GM18858 (cell line): ENCODE data around the gene TFE3.
"Not testable (repeated sequence)": the region's sequence is repeated elsewhere in the genome, so short reads cannot be mapped to it uniquely, and the experiment has no call there.

Experiments used
- ATAC-seq: cut with Tn5 transposase; IDR thresholded peaks from one replicate; pipeline ENCODE4 v1.9.1; 2021; ENCODE audit not compliant: unreplicated experiment

Gene TFE3

DNA sequence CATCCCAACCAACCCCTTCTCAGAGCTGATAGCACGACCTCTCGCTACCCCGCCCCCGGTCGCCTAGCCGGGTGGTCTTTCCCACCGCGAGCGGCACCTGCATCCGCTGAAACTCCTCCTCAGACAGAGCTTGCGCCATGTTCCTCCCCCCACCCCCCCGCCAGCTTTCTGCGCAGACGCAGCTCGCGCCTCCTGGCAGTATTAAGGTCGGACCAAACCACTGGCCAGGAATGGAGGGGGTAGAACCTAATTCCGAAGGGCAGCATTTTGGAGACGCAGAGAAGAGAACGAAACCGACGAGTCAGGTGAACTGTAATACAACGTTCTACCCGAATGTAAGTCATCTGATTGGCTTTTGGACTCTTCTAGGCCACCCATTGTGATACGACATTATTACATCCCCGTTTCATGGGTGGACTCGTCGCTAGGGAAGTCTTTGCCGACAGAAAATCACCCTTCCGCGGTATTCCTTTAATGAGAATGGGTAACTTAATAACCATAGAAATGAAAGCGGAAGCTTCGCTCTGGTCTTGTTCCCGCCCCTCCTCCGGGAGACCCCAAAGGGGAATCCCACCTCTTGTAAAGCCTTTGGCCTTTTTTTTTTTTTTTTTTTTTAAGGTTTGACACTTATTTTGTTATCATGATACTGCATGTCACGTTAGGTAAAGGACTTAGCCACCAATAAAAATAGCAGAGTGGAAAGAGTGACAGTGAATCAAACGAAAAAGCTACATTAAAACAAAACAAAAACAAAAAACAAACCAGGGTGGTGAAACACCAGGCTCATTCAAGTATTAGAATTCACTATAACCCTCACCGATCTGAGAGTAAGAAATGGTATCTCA lies 40.8 kb downstream of the TFE3 start, which contains the start of gene GRIPAP1:
Gene GRIPAP1 (minus strand): TSS at position 174 of the 845 bp plus-strand sequence. CDS start 35 bp downstream, at position 139.
- ATAC-seq: peak; percentile 80

DNA sequence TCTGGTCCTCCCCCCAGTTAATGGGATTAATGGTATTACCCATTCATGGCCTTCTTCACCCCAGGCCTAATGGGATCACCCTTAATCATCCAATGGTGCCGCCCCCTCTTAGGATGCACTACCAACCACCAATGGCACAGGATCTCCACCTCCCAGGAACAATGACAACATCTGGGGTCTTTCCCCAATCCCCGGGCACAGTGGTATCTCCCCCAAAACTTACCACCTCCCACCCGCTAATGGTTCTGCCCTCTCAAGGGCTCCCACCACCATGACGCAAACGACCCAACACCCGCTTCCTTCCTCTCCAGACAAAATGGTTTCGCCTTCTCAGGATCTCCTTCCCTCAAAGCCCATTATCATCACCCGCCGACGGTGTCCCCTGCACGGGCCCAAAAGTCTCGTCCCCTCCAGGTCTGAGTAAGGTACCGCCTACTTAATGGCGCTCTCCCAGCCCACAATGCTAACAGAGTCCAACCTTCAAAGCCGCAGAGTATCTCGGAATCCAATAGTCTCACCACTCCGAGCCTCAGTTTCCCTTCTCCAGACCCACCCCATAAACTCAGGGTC lies 41.6 kb downstream of the TFE3 start:
- no peak for ATAC-seq

DNA sequence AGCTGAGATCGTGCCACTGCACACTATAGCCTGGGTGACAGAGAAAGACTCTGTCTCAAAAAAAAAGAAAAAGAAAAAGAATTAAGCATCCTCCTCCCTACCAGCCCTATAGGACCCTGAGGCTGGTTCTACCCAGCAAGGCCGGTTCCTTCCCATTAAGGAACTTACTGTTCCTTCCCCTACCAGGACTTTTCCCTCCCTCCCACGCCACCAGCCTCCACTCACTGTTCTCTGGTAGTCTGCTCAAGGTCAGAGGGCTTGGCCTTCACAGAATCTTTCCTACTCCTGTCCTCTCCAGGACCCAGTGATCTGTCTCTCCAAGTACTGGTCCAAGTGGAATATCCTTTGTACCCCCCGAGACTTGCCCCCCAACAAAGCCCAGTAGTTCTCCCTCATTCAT lies 42.5 kb downstream of the TFE3 start:
- no peak for ATAC-seq

DNA sequence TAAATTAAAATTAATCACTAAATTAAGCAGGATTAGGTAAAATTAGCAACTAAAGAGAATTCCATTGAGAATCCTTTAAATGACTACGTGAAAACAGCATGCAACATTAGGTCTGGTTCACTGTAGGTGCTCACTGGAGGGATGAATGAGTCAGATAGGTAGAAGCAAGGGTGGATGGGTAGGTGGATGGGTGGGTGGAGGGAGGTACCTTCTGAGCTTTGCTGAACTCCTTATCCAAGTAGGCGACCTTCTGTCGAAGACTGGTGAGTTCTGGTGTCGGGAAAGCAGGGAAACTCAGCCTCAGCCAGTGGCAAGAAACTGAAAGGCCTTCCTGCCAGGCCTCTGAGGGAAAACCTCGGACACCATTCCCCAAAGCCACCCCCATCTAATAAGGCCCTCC lies 44.1 kb downstream of the TFE3 start:
- no peak for ATAC-seq

DNA sequence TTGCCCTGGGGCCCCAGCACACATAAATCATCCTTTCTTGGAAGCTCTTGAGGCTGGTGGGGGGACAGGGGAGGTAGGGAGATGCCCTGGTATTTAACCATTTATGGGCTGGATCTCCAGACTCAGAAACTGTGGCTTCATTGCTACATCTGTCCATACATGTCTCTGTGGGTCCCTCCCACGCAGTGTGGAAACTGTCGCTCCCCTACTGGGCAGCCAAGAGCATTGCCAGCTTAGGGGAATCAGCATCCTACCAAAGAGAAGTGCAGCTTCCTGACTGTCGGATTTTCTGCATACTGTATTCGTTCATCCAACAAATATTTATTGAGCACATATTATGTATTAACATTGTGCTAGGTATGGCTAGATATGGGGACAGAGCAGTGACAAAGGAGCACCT lies 44.8 kb downstream of the TFE3 start:
- no peak for ATAC-seq

DNA sequence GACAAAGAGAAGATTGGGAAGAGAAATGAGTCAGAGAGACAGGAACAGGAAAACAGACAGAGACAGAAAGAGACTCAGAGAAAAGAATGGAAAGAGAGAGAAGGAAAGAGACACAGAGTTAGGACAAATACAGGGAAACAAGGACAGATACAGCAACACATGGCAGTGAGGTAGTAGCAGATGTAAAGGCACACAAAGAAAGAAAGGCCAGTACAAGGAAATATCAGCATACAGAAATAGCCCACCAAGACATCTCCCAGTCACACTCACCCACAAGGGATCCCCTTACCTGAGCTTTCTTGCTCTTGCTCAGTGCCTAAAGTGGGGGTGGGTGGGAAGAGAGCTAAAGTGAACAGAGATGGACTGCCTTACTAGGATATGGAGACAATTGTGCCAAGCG lies 45.3 kb downstream of the TFE3 start:
- ATAC-seq: no peak

DNA sequence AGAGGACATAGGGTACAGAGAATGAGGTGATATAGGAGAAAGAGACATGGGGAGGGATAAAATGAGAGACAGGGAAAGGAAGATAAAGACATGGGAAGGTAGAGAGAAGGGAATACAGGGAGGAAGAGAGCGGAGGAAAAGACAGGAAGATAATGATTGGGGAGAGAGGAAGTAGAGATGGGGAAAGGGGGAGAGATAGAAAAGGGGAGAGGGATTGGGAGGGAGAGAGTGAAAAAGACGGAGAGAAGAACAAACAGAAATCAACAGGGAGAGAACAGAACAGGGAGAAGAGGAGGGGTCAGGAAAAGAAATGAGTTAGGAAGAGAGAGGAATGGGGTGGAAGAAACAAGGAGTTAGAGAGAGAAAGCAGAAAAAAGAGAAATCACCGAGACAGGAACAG lies 45.7 kb downstream of the TFE3 start:
- ATAC-seq: no peak

DNA sequence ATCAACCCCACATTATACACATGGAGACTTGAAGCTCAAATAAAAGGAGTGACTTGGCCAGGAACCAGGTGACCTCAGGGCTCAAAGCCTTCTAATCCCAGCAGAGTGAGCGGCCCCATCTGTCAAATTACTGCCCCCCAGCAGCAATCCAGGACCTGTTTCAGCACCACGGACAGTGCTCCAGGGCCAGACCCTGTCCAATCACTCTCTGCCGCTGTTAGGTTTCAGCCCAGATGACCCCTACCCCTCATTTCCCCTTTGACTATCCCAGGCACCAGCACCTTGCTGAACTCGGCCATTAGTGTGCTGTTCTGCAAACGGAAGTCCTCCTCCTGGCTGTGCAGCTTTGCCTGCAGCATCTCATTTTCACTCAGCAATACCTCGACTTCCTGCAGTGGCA lies 46.2 kb downstream of the TFE3 start:
- ATAC-seq: no peak

DNA sequence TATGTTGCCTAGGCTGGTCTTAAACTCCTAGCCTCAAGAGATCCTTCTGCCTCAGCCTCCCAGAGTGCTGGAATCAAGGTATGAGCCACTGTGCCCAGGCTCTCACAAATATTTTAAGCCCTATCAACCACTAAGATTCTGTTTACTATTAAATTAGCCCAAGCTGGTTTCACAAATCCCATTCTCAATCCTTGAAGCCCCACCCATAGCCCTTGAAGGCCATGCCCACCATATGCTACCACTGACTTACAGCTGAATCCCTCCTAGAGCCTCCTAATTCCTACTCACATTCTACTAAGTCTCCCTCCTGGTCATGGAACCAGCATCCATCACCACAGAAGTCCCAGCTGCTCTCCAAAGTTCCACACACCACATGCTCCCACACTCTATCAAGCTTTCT lies 50.8 kb downstream of the TFE3 start:
- ATAC-seq: no peak

DNA sequence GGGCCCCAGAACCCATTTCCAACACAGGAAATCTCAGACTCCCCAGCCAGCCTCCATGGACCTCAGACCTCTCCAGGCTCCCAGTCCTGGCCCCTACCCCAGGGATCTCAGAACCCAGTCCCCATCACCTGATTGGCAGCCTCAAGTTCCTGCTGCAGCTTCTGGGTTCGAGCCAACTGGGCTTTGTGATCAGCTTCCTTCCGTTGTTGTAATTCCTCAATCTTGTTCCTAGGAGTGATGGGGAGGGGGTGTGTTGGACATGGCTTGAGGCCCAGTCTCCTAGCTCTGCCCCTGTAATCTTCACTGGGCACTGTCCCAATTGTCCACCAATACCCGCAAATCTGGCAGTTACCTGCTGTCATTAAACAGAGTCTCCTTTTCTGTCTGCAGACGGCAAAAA lies 53.7 kb downstream of the TFE3 start:
- ATAC-seq: no peak

DNA sequence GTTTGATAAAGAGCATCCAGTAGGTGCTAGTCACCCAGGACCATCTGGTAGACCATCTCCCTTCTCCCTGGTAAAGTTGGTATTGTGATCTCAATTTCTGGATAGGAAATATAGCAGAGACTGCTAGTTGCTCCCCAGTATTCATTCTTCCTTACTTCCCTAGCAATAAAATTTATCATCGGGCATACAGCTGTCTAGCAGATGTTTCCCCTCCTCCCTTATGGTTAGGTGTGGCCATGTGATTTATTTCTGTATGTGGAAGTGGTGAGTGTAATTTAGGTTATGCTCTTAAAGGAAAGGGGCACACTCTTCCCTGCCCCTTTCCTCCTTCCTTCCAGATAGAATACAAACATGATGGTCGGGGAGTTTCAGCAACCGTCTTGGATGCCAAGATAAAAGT lies 59.3 kb downstream of the TFE3 start:
- ATAC-seq: no peak

DNA sequence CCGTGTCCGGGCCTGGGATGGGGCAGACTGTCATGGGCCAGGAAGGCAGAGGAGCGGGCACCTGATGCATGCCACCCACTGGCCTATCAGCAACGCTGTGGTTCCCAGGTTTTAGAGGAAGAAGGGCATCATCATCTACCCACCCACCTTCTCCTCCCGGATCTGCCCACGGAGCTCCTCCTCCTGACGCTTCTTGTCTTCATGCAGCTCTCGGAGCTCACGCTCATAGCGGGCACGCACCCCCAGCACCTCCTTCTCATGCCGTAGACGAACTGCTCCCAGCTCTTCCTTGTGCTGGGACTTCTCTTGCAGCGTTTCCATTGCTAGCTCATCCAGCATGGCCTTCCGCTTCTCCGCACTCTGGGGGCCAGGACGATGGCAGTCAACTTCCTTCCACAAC lies 60.1 kb downstream of the TFE3 start:
- ATAC-seq: no peak

DNA sequence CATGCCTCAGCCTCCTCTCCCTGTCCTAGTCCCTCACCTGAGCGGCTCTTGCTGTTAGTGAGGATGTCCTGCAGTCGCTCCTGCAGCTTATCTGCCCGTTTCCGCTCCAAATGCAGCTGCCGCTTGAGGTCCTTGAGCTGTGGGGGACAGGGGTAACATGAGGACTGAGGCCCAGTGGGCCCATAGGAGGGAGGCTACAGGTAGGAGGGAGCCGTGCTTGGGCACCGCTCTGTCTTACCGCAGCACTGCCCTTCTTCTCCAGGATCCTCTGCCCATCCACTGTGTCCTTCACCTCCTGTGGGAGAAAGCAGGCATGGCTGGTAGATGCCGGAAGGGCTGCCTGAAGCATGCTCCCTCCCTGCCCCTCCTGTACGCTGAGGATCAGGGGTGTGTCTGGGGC lies 62.0 kb downstream of the TFE3 start:
- no peak for ATAC-seq

DNA sequence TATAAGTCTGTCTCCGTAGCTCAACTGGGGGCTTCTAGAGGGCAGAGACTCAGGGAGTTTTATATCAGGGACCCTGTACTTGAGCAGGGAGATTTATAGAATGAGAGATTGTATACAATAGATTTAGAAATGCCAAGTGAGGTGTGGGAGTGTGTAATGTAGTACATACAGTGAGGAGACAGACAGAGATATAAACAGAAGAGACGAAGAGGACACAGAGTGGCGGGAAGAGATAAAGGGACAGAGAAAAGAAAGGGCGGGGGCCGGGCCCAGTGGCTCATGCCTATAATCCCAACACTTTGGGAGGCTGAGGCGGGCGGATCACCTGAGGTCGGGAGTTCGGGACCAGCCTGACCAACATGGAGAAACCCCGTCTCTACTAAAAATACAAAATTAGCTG lies 62.8 kb downstream of the TFE3 start:
- not testable (repeated sequence) for ATAC-seq
